ENCODE results near the gene ADAM12.

ADAM12 gene

DNA sequence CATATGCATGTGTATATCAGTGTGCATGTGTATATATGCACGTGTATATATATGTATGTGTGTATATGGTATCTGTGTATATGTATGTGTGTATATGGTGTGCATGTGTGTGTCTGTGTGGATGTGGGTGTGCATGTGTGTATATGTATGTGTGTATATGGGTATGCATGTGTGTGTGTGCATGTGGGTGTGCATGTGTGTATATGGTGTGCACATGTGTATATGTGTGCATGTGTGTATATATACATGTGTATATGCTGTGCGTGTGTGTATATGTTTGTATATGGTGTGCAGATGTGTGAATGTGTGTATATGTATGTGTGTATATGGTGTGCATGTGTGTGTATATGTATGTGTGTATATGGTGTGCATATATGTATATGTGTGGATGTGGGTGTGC, 245.2 kb downstream of the ADAM12 start:
- TF ChIP-seq CSDC2 (CRISPR knock-in tag; IDR thresholded peaks at IDR 0.05) (no peak), ZFP30 (CRISPR knock-in tag; IDR thresholded peaks at IDR 0.05) (no peak), BACH2 (CRISPR knock-in tag; IDR thresholded peaks at IDR 0.05; ENCODE audit: borderline replicate concordance) (no peak), TOX (CRISPR knock-in tag; IDR thresholded peaks at IDR 0.05; ENCODE audit: borderline replicate concordance) (no peak), ARNTL (CRISPR knock-in tag; IDR thresholded peaks at IDR 0.05; ENCODE audit: borderline replicate concordance, low read depth) (no peak), SNAI2 (CRISPR knock-in tag; IDR thresholded peaks at IDR 0.05) (no peak), ZNF70 (CRISPR knock-in tag; IDR thresholded peaks at IDR 0.05) (no peak), ZNF565 (CRISPR knock-in tag; conservative IDR thresholded peaks at IDR 0.05; ENCODE audit: low read depth) (no peak), ZC3H10 (CRISPR knock-in tag; IDR thresholded peaks at IDR 0.05) (no peak), OSR1 (CRISPR knock-in tag; IDR thresholded peaks at IDR 0.05) (no peak)
- TF ChIP-seq, protein P1, sequence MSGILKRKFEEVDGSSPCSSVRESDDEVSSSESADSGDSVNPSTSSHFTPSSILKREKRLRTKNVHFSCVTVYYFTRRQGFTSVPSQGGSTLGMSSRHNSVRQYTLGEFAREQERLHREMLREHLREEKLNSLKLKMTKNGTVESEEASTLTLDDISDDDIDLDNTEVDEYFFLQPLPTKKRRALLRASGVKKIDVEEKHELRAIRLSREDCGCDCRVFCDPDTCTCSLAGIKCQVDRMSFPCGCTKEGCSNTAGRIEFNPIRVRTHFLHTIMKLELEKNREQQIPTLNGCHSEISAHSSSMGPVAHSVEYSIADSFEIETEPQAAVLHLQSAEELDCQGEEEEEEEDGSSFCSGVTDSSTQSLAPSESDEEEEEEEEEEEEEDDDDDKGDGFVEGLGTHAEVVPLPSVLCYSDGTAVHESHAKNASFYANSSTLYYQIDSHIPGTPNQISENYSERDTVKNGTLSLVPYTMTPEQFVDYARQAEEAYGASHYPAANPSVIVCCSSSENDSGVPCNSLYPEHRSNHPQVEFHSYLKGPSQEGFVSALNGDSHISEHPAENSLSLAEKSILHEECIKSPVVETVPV (CRISPR knock-in tag; IDR thresholded peaks at IDR 0.05), result no peak
- TF ChIP-seq, protein P2, sequence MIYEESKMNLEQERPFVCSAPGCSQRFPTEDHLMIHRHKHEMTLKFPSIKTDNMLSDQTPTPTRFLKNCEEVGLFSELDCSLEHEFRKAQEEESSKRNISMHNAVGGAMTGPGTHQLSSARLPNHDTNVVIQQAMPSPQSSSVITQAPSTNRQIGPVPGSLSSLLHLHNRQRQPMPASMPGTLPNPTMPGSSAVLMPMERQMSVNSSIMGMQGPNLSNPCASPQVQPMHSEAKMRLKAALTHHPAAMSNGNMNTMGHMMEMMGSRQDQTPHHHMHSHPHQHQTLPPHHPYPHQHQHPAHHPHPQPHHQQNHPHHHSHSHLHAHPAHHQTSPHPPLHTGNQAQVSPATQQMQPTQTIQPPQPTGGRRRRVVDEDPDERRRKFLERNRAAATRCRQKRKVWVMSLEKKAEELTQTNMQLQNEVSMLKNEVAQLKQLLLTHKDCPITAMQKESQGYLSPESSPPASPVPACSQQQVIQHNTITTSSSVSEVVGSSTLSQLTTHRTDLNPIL (CRISPR knock-in tag; IDR thresholded peaks at IDR 0.05; ENCODE audit: low read depth), result no peak
- TF ChIP-seq, protein P3, sequence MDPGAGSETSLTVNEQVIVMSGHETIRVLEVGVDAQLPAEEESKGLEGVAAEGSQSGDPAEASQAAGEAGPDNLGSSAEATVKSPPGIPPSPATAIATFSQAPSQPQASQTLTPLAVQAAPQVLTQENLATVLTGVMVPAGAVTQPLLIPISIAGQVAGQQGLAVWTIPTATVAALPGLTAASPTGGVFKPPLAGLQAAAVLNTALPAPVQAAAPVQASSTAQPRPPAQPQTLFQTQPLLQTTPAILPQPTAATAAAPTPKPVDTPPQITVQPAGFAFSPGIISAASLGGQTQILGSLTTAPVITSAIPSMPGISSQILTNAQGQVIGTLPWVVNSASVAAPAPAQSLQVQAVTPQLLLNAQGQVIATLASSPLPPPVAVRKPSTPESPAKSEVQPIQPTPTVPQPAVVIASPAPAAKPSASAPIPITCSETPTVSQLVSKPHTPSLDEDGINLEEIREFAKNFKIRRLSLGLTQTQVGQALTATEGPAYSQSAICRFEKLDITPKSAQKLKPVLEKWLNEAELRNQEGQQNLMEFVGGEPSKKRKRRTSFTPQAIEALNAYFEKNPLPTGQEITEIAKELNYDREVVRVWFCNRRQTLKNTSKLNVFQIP (CRISPR knock-in tag; IDR thresholded peaks at IDR 0.05; ENCODE audit: borderline replicate concordance, low read depth), result no peak
- TF ChIP-seq, protein P4, sequence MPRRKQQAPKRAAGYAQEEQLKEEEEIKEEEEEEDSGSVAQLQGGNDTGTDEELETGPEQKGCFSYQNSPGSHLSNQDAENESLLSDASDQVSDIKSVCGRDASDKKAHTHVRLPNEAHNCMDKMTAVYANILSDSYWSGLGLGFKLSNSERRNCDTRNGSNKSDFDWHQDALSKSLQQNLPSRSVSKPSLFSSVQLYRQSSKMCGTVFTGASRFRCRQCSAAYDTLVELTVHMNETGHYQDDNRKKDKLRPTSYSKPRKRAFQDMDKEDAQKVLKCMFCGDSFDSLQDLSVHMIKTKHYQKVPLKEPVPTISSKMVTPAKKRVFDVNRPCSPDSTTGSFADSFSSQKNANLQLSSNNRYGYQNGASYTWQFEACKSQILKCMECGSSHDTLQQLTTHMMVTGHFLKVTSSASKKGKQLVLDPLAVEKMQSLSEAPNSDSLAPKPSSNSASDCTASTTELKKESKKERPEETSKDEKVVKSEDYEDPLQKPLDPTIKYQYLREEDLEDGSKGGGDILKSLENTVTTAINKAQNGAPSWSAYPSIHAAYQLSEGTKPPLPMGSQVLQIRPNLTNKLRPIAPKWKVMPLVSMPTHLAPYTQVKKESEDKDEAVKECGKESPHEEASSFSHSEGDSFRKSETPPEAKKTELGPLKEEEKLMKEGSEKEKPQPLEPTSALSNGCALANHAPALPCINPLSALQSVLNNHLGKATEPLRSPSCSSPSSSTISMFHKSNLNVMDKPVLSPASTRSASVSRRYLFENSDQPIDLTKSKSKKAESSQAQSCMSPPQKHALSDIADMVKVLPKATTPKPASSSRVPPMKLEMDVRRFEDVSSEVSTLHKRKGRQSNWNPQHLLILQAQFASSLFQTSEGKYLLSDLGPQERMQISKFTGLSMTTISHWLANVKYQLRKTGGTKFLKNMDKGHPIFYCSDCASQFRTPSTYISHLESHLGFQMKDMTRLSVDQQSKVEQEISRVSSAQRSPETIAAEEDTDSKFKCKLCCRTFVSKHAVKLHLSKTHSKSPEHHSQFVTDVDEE (CRISPR knock-in tag; IDR thresholded peaks at IDR 0.05), result no peak
- ATAC-seq, result no peak

DNA sequence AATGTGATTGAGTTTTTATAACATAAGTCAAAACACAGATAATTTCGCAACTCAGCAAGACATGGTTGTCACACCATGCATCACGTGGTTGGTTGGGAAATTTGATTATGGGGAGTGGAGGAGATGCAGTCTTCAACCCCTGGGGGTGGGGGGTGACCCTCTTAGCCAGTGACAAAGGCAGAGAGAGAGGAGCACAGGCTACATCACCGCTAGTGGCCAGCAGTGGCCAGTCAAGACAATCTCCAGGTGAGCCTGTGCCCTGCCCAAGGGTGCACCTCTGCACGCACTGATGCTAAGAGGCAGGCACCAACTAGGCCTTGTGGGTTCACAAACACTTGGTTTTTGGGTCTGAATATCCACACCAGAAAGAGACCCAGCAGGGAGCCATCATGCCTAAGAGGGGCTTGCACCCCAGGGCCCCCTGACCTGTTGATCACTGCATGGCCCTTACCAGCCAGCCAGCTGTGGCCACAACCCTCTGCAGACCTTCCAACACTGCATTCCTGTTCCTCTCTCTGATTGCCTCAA, 247.5 kb downstream of the ADAM12 start:
- no peak for ATAC-seq
- TF ChIP-seq TCF4 (CRISPR knock-in tag; IDR thresholded peaks at IDR 0.05; ENCODE audit: borderline replicate concordance) (no peak), ZNF8 (CRISPR knock-in tag; IDR thresholded peaks at IDR 0.05) (no peak), GLIS3 (CRISPR knock-in tag; IDR thresholded peaks at IDR 0.05) (no peak), OSR1 (CRISPR knock-in tag; IDR thresholded peaks at IDR 0.05) (no peak)
- TF ChIP-seq, protein P4 (CRISPR knock-in tag; IDR thresholded peaks at IDR 0.05), result no peak
- TF ChIP-seq, protein P2 (CRISPR knock-in tag; IDR thresholded peaks at IDR 0.05; ENCODE audit: low read depth), result no peak
- TF ChIP-seq, protein P3 (CRISPR knock-in tag; IDR thresholded peaks at IDR 0.05; ENCODE audit: borderline replicate concordance, low read depth), result no peak
